22Rv1 (cell line): ENCODE results near the gene LGALS12.

ENCODE experiments used
- ZFX ChIP-seq: fragments of 450-650 bp; IDR thresholded peaks from 2 replicates; pipeline ENCODE4 v1.6.1; 2017; ENCODE audit warnings: antibody characterized with exemption, borderline replicate concordance
- TF ChIP-seq, protein P1 (sequence below): fragments of 450-650 bp; IDR thresholded peaks from 2 replicates; pipeline ENCODE4 v1.5.1; 2017; ENCODE audit warnings: mild to moderate bottlenecking

- TF ChIP-seq, protein P1, sequence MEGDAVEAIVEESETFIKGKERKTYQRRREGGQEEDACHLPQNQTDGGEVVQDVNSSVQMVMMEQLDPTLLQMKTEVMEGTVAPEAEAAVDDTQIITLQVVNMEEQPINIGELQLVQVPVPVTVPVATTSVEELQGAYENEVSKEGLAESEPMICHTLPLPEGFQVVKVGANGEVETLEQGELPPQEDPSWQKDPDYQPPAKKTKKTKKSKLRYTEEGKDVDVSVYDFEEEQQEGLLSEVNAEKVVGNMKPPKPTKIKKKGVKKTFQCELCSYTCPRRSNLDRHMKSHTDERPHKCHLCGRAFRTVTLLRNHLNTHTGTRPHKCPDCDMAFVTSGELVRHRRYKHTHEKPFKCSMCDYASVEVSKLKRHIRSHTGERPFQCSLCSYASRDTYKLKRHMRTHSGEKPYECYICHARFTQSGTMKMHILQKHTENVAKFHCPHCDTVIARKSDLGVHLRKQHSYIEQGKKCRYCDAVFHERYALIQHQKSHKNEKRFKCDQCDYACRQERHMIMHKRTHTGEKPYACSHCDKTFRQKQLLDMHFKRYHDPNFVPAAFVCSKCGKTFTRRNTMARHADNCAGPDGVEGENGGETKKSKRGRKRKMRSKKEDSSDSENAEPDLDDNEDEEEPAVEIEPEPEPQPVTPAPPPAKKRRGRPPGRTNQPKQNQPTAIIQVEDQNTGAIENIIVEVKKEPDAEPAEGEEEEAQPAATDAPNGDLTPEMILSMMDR, result no peak
- no peak for TF ChIP-seq ZFX
Measured at GRCh38 chr11:63563201-63564055, 57.5 kb downstream of the LGALS12 start, which contains the start of gene PLAAT2.
